HEK293T (cell line): ENCODE results near the gene BUD13.

Experiments used
- BHLHE40 ChIP-seq: fragments of 450-650 bp; IDR thresholded peaks from 2 replicates; pipeline ENCODE4 v1.6.1; 2016; ENCODE audit warnings: mild to moderate bottlenecking, moderate library complexity, borderline replicate concordance
- FOXK2 ChIP-seq: fragments of 450-650 bp; IDR thresholded peaks from 2 replicates; pipeline ENCODE4 v1.6.1; 2016; ENCODE audit warnings: mild to moderate bottlenecking
- FOXM1 ChIP-seq: fragments of 450-650 bp; IDR thresholded peaks from 2 replicates; pipeline ENCODE4 v1.6.1; 2017; ENCODE audit warnings: mild to moderate bottlenecking, borderline replicate concordance
- L3MBTL2 ChIP-seq: fragments of 450-650 bp; conservative IDR thresholded peaks from 2 replicates; pipeline ENCODE4 v1.6.1; 2016; ENCODE audit warnings: mild to moderate bottlenecking
- LEF1 ChIP-seq: fragments of 450-650 bp; IDR thresholded peaks from 2 replicates; pipeline ENCODE4 v1.6.1; 2017; ENCODE audit warnings: mild to moderate bottlenecking, borderline replicate concordance
- SP1 ChIP-seq: fragments of 450-650 bp; IDR thresholded peaks from 2 replicates; pipeline ENCODE4 v1.6.1; 2017
- SUZ12 ChIP-seq: fragments of 450-650 bp; IDR thresholded peaks from 2 replicates; pipeline ENCODE4 v1.6.1; 2016; ENCODE audit warnings: mild to moderate bottlenecking
- ZNF384 ChIP-seq: fragments of 450-650 bp; IDR thresholded peaks from 2 replicates; pipeline ENCODE4 v1.6.1; 2016
- TF ChIP-seq, protein P1 (sequence below): fragments of 450-650 bp; IDR thresholded peaks from 2 replicates; pipeline ENCODE4 v1.6.1; 2016

DNA sequence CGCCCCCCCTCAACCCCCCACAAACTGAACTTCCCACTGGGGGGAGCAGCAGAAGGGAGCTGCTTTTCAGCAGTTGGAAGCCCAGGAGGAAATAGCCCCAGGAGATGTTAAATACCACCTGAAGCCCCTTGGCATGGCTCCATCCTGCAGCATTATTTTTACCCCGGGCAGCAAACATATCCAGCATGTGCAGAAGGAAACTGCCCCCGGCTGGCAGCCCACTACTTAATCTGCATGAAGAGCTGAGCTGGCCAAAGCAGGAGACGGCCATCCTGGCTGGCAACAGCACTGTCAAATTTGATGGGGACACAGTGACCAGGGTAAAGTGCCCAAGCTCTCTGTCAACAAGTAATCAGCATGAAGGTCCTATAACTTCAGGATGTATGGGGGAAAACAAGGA, 32.0 kb downstream of the BUD13 start:
- TF ChIP-seq L3MBTL2, result no peak
- TF ChIP-seq LEF1, result no peak
- no peak for TF ChIP-seq FOXM1
- TF ChIP-seq SP1, result no peak
- TF ChIP-seq ZNF384, result no peak
- TF ChIP-seq BHLHE40, result no peak
- TF ChIP-seq SUZ12, result no peak
- TF ChIP-seq, protein P1, sequence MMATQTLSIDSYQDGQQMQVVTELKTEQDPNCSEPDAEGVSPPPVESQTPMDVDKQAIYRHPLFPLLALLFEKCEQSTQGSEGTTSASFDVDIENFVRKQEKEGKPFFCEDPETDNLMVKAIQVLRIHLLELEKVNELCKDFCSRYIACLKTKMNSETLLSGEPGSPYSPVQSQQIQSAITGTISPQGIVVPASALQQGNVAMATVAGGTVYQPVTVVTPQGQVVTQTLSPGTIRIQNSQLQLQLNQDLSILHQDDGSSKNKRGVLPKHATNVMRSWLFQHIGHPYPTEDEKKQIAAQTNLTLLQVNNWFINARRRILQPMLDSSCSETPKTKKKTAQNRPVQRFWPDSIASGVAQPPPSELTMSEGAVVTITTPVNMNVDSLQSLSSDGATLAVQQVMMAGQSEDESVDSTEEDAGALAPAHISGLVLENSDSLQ, result no peak
- TF ChIP-seq FOXK2, result no peak
